Measurements from ENCODE around the gene NHLRC4. TPM values are rescaled to one million over a fixed set of nuclear protein-coding genes. Genes with fewer than 3 reads are reported as not detected.

Gene NHLRC4
- 2.8 and 3.2 TPM in 2 replicates for total RNA-seq

GRCh38 chr16:566475-567372 lies at the start of gene NHLRC4:
TSS of gene NHLRC4 (plus strand) at chr16:567005. CDS start at chr16:568048, 1,043 bp downstream.

GRCh38 chr16:527015-527903 lies 39.5 kb upstream of the NHLRC4 start, which contains the start of gene CAPN15:
TSS of gene CAPN15 (plus strand) at chr16:527712. CDS start at chr16:546839, 19,127 bp downstream.

GRCh38 chr16:560204-560700 lies 6.6 kb upstream of the NHLRC4 start, which contains the start of gene PRR35:
TSS of gene PRR35 (plus strand) at chr16:560394. CDS start at chr16:563295, 2,901 bp downstream.

GRCh38 chr16:569445-570254 lies 2.8 kb downstream of the NHLRC4 start, which contains the start of gene PIGQ:
TSS of gene PIGQ (plus strand) at chr16:569968. CDS start at chr16:574075, 4,107 bp downstream.

GRCh38 chr16:589658-590187 lies 22.9 kb downstream of the NHLRC4 start, which contains the start of gene RAB40C:
TSS of gene RAB40C (plus strand) at chr16:590066. CDS start at chr16:590292, 226 bp downstream.

Other genes with a start within 250 kb of the NHLRC4 start
- 13.8 and 14.9 TPM in 2 replicates for gene AXIN1, start 214.3 kb upstream of the NHLRC4 start, total RNA-seq
- gene MRPL28, start 196.5 kb upstream of the NHLRC4 start, total RNA-seq, result 147 and 185 TPM in 2 replicates
- 59.1 and 65.0 TPM in 2 replicates for gene PGAP6, start 185.0 kb upstream of the NHLRC4 start, total RNA-seq
- 116 and 121 TPM in 2 replicates for gene NME4, start 169.8 kb upstream of the NHLRC4 start, total RNA-seq
- 17.9 and 18.2 TPM in 2 replicates for gene DECR2, start 165.1 kb upstream of the NHLRC4 start, total RNA-seq
- 21.3 and 36.0 TPM in 2 replicates for gene RAB11FIP3, start 141.4 kb upstream of the NHLRC4 start, total RNA-seq
- gene CAPN15, start 39.3 kb upstream of the NHLRC4 start, total RNA-seq, result 34.9 and 35.8 TPM in 2 replicates
- not detected in 2 replicates for gene PRR35, start 6.6 kb upstream of the NHLRC4 start, total RNA-seq
- 37.4 and 48.4 TPM in 2 replicates for gene PIGQ, start 3.0 kb downstream of the NHLRC4 start, total RNA-seq
- 19.0 TPM in 2 replicates for gene RAB40C, start 23.1 kb downstream of the NHLRC4 start, total RNA-seq
- gene WFIKKN1, start 64.0 kb downstream of the NHLRC4 start, total RNA-seq, result 0.86 TPM in 1 of 2 replicates, not detected in the other
- gene METTL26, start 69.3 kb downstream of the NHLRC4 start, total RNA-seq, result 103 and 185 TPM in 2 replicates
- gene MCRIP2, start 74.8 kb downstream of the NHLRC4 start, total RNA-seq, result 25.0 and 28.8 TPM in 2 replicates
- 17.6 and 19.3 TPM in 2 replicates for gene WDR90, start 82.4 kb downstream of the NHLRC4 start, total RNA-seq
- 47.0 and 48.7 TPM in 2 replicates for gene RHOT2, start 101.1 kb downstream of the NHLRC4 start, total RNA-seq
- 0.58 and 2.7 TPM in 2 replicates for gene RHBDL1, start 108.7 kb downstream of the NHLRC4 start, total RNA-seq
- gene STUB1, start 113.4 kb downstream of the NHLRC4 start, total RNA-seq, result 263 and 336 TPM in 2 replicates
- gene JMJD8, start 117.3 kb downstream of the NHLRC4 start, total RNA-seq, result 71.1 and 94.3 TPM in 2 replicates
- 9.5 and 12.8 TPM in 2 replicates for gene WDR24, start 123.4 kb downstream of the NHLRC4 start, total RNA-seq
- gene FBXL16, start 138.8 kb downstream of the NHLRC4 start, total RNA-seq, result 0.53 and 1.2 TPM in 2 replicates
- 83.3 and 122 TPM in 2 replicates for gene METRN, start 148.1 kb downstream of the NHLRC4 start, total RNA-seq
- 32.1 and 40.9 TPM in 2 replicates for gene ANTKMT, start 154.1 kb downstream of the NHLRC4 start, total RNA-seq
- gene CCDC78, start 159.4 kb downstream of the NHLRC4 start, total RNA-seq, result 0.29 and 0.71 TPM in 2 replicates
- gene HAGHL, start 160.1 kb downstream of the NHLRC4 start, total RNA-seq, result 13.5 and 15.2 TPM in 2 replicates
- 31.7 and 32.4 TPM in 2 replicates for gene CIAO3, start 174.0 kb downstream of the NHLRC4 start, total RNA-seq
- gene MSLN, start 193.7 kb downstream of the NHLRC4 start, total RNA-seq, result 0.53 and 0.86 TPM in 2 replicates
- gene RPUSD1, start 221.4 kb downstream of the NHLRC4 start, total RNA-seq, result 25.7 and 38.1 TPM in 2 replicates
- gene CHTF18, start 221.6 kb downstream of the NHLRC4 start, total RNA-seq, result 14.4 and 17.4 TPM in 2 replicates
- not detected in 2 replicates for gene GNG13, start 233.7 kb downstream of the NHLRC4 start, total RNA-seq